Fibroblast of lung (primary cell): Measurements from ENCODE around the gene TAP2. TPM values are rescaled to one million over a fixed set of nuclear protein-coding genes. Genes with fewer than 3 reads are reported as not detected.

ENCODE experiments used
- DNase-seq, 2 donors: peaks; one replicate each; pipeline versions ENCODE4 v3.0.0 to v3.0.0-alpha.2; 2010; ENCODE audit warnings: low read depth in 2 of 2
- H2AFZ ChIP-seq: 2 replicates; pipeline ENCODE4 v1.5.1; 2012; ENCODE audit warnings: low read length, control low read depth, inconsistent platforms
- H3K27ac ChIP-seq: 2 replicates; pipeline ENCODE4 v1.5.1; 2011; ENCODE audit warnings: low read length, control low read depth; ENCODE audit not compliant: insufficient read depth
- H3K27me3 ChIP-seq: 2 replicates; pipeline ENCODE4 v1.5.1; 2011; ENCODE audit warnings: mild to moderate bottlenecking, low read length; ENCODE audit not compliant: control insufficient read depth, insufficient read depth
- H3K36me3 ChIP-seq: 2 replicates; pipeline ENCODE4 v1.5.1; 2011; ENCODE audit warnings: low read length; ENCODE audit not compliant: control insufficient read depth, insufficient read depth
- H3K4me1 ChIP-seq: 2 replicates; pipeline ENCODE4 v1.5.1; 2011; ENCODE audit warnings: low read length; ENCODE audit not compliant: control insufficient read depth, insufficient read depth; ENCODE audit errors: extremely low read depth
- H3K4me2 ChIP-seq: 2 replicates; pipeline ENCODE4 v1.5.1; 2011; ENCODE audit warnings: low read length, control low read depth; ENCODE audit not compliant: insufficient read depth; ENCODE audit errors: extremely low read depth
- H3K4me3 ChIP-seq, 4 experiments: fragments of 200-600 bp in 1 of 4; sonication (generic) in 1 of 4; replicated peaks in 1 of 4; 2 replicates each; pipeline ENCODE4 v1.5.1; 2011 to 2016; ENCODE audit warnings: low read length in 4 of 4, low read depth in 3 of 4, mild to moderate bottlenecking in 3 of 4, control low read depth in 2 of 4, inconsistent platforms in 1 of 4, mixed read lengths in 1 of 4; ENCODE audit not compliant: insufficient read depth in 1 of 4; ENCODE audit errors: control extremely low read depth in 1 of 4
- H3K79me2 ChIP-seq: 2 replicates; pipeline ENCODE4 v1.5.1; 2012; ENCODE audit warnings: mild to moderate bottlenecking, low read length, inconsistent platforms; ENCODE audit not compliant: control insufficient read depth, insufficient read depth
- H3K9ac ChIP-seq: 2 replicates; pipeline ENCODE4 v1.5.1; 2011; ENCODE audit warnings: mild to moderate bottlenecking, low read length, control low read depth; ENCODE audit not compliant: insufficient read depth
- H3K9me3 ChIP-seq: 2 replicates; pipeline ENCODE4 v1.5.1; 2012; ENCODE audit warnings: low read depth, low read length; ENCODE audit not compliant: control insufficient read depth, insufficient read depth
- H4K20me1 ChIP-seq: 2 replicates; pipeline ENCODE4 v1.5.1; 2011; ENCODE audit warnings: low read length; ENCODE audit not compliant: control insufficient read depth, insufficient read depth; ENCODE audit errors: extremely low read depth
- CTCF ChIP-seq, 2 donors: IDR thresholded peaks in 1 of 2; conservative IDR thresholded peaks in 1 of 2; 1 replicate in 1 of 2; 2 replicates in 1 of 2; pipeline ENCODE4 v1.5.1; 2011 to 2012; ENCODE audit warnings: low read length in 2 of 2, control low read depth in 1 of 2, inconsistent platforms in 1 of 2, low read depth in 1 of 2, mild to moderate bottlenecking in 1 of 2
- EZH2 ChIP-seq: IDR thresholded peaks from 2 replicates; pipeline ENCODE4 v1.5.1; 2012; ENCODE audit warnings: low read length, control low read depth, mild to moderate bottlenecking; ENCODE audit errors: missing control alignments
- polyA plus RNA-seq, 2 donors: library from polyadenylated mRNA; depleted of rRNA in 1 of 2; stranded (reverse) in 1 of 2; unstranded in 1 of 2; fragments of >200 nt; gene quantifications; 2 replicates each; pipeline ENCODE4 v1.2.1, GENCODE V29; 2011 to 2012; ENCODE audit warnings: missing spikeins in 1 of 2
- total RNA-seq: library from RNA; depleted of rRNA; stranded (reverse); fragments of >200 nt; gene quantifications from 2 replicates; pipeline ENCODE4 v1.2.1, GENCODE V29; 2014

Gene TAP2
- total and polyA plus RNA-seq, 2 donors (not counting 1 experiment from before 2014, with no cell fraction given) = 20.7 to 27.7 TPM

- no peak overlapping the region for H3K9ac ChIP-seq
- H3K9me3 ChIP-seq = no peaks in the 10 kb centered on the region
- no peak overlapping the region for H3K4me3 ChIP-seq
- no peak overlapping the region for H2AFZ ChIP-seq
- H3K27me3 ChIP-seq = no peaks in the 10 kb centered on the region
- no peak overlapping the region for H3K4me2 ChIP-seq
- H3K27ac ChIP-seq = no peak overlapping the region
- H3K79me2 ChIP-seq = peaks cover 12% of the 10 kb centered on the region
- DNase-seq = no peak
- peaks cover 6% of the 10 kb centered on the region for H3K4me1 ChIP-seq
- no peaks in the 10 kb centered on the region for H4K20me1 ChIP-seq
- peaks cover 19% of the 10 kb centered on the region for H3K36me3 ChIP-seq
- no peak for TF ChIP-seq EZH2
- TF ChIP-seq CTCF (conservative IDR thresholded peaks at IDR 0.05 in 1 of 2, IDR thresholded peaks at IDR 0.05 in 1 of 2; ENCODE audit: low read depth in 1 of 2, low read length in 2 of 2) = no peak
These were observed 12.5 kb upstream of the TAP2 start for GRCh38 chr6:32851025-32851424.

- Histone ChIP-seq H4K20me1 (no peaks in the 10 kb centered on the region), H3K9me3 (no peaks in the 10 kb centered on the region), H2AFZ (no peak overlapping the region), H3K4me3 (no peak overlapping the region), H3K9ac (no peak overlapping the region), H3K27ac (no peak overlapping the region), H3K4me1 (peaks cover 9% of the 10 kb centered on the region), H3K4me2 (no peak overlapping the region), H3K79me2 (peaks cover 12% of the 10 kb centered on the region), H3K27me3 (no peaks in the 10 kb centered on the region), H3K36me3 (peaks cover 19% of the 10 kb centered on the region)
- TF ChIP-seq CTCF (conservative IDR thresholded peaks at IDR 0.05 in 1 of 2, IDR thresholded peaks at IDR 0.05 in 1 of 2; ENCODE audit: low read depth in 1 of 2, low read length in 2 of 2) (no peak), EZH2 (no peak)
- DNase-seq = no peak
These were observed 10.6 kb upstream of the TAP2 start for GRCh38 chr6:32849126-32849525.

- no peak overlapping the region for H2AFZ ChIP-seq
- H3K36me3 ChIP-seq = peaks cover 19% of the 10 kb centered on the region
- no peaks in the 10 kb centered on the region for H4K20me1 ChIP-seq
- no peaks in the 10 kb centered on the region for H3K9me3 ChIP-seq
- no peak overlapping the region for H3K27ac ChIP-seq
- H3K27me3 ChIP-seq = no peaks in the 10 kb centered on the region
- H3K4me2 ChIP-seq = no peak overlapping the region
- peaks cover 9% of the 10 kb centered on the region for H3K4me1 ChIP-seq
- TF ChIP-seq CTCF (conservative IDR thresholded peaks at IDR 0.05 in 1 of 2, IDR thresholded peaks at IDR 0.05 in 1 of 2; ENCODE audit: low read depth in 1 of 2, low read length in 2 of 2) = no peak
- no peak for TF ChIP-seq EZH2
- no peak overlapping the region for H3K9ac ChIP-seq
- DNase-seq = no peak
- H3K79me2 ChIP-seq = peaks cover 15% of the 10 kb centered on the region
- H3K4me3 ChIP-seq = no peak overlapping the region
These were observed 9.3 kb upstream of the TAP2 start for GRCh38 chr6:32847795-32848194.
